GM18505 (cell line): Measurements from ENCODE around the gene C11orf86.

ENCODE experiments used
- ATAC-seq: cut with Tn5 transposase; IDR thresholded peaks from one replicate; pipeline ENCODE4 v1.9.1; 2021; ENCODE audit not compliant: unreplicated experiment
- POLR2A ChIP-seq: IDR thresholded peaks from 4 replicates; pipeline ENCODE4 v1.6.1; 2011; ENCODE audit warnings: borderline replicate concordance; ENCODE audit not compliant: insufficient read depth, insufficient read length; ENCODE audit errors: extremely low read depth

The C11orf86 gene

GRCh38 chr11:66974724-66975404 lies at the start of gene C11orf86:
C11orf86 (plus strand) TSS chr11:66975304; CDS start chr11:66975363, 59 bp downstream.
- ATAC-seq = no peak
- no peak for TF ChIP-seq POLR2A

GRCh38 chr11:66929753-66930152 lies 45.4 kb upstream of the C11orf86 start:
- no peak for ATAC-seq
- no peak for TF ChIP-seq POLR2A

GRCh38 chr11:66932543-66932942 lies 42.6 kb upstream of the C11orf86 start:
- no peak for ATAC-seq
- no peak for TF ChIP-seq POLR2A

GRCh38 chr11:66933531-66933930 lies 41.6 kb upstream of the C11orf86 start:
- no peak for TF ChIP-seq POLR2A
- ATAC-seq = no peak

GRCh38 chr11:66934950-66935779 lies 39.9 kb upstream of the C11orf86 start:
- no peak for TF ChIP-seq POLR2A
- ATAC-seq = no peak

- no peak for ATAC-seq
- no peak for TF ChIP-seq POLR2A
Measured at GRCh38 chr11:66936311-66936711, 38.8 kb upstream of the C11orf86 start.

- ATAC-seq = no peak
- no peak for TF ChIP-seq POLR2A
Measured at GRCh38 chr11:66937193-66937733, 37.8 kb upstream of the C11orf86 start.

GRCh38 chr11:66938582-66939135 lies 36.4 kb upstream of the C11orf86 start:
- ATAC-seq = no peak
- TF ChIP-seq POLR2A = no peak

- no peak for ATAC-seq
- TF ChIP-seq POLR2A = no peak
Measured at GRCh38 chr11:66950112-66950535, 25.0 kb upstream of the C11orf86 start.

- ATAC-seq = no peak
- TF ChIP-seq POLR2A = no peak
Measured at GRCh38 chr11:66951135-66951534, 24.0 kb upstream of the C11orf86 start.

GRCh38 chr11:66951927-66952337 lies 23.2 kb upstream of the C11orf86 start:
- no peak for TF ChIP-seq POLR2A
- no peak for ATAC-seq

GRCh38 chr11:66953081-66953833 lies 21.8 kb upstream of the C11orf86 start:
- TF ChIP-seq POLR2A = no peak
- no peak for ATAC-seq
